HL-60 (cell line): ENCODE measurements around the gene TAT.

ENCODE experiments used
- DNase-seq, 2 experiments: peaks; one replicate each; pipeline ENCODE4 v3.0.0-alpha.2; 2010 to 2020; ENCODE audit warnings: low read depth in 1 of 2, low spot score in 1 of 2
- H3K27ac ChIP-seq: fragments of 250-450 bp; sonication (Bioruptor Pico); replicated peaks from 2 replicates; pipeline ENCODE4 v1.5.1; 2020; ENCODE audit warnings: mild to moderate bottlenecking, moderate library complexity
- H3K27me3 ChIP-seq: fragments of 250-450 bp; sonication (Bioruptor Pico); 2 replicates; pipeline ENCODE4 v1.5.1; 2021; ENCODE audit warnings: mild to moderate bottlenecking, moderate library complexity; ENCODE audit not compliant: insufficient read depth, poor library complexity, severe bottlenecking
- H3K4me3 ChIP-seq: replicated peaks from 2 replicates; pipeline ENCODE4 v1.5.1; 2011; ENCODE audit warnings: mild to moderate bottlenecking, control low read depth, low read length; ENCODE audit not compliant: insufficient read depth
- CTCF ChIP-seq: IDR thresholded peaks from one replicate; pipeline ENCODE4 v1.5.1; 2011; ENCODE audit warnings: low read length, control low read depth, inconsistent platforms; ENCODE audit not compliant: insufficient read depth
- GABPA ChIP-seq: IDR thresholded peaks from 2 replicates; pipeline ENCODE4 v1.6.1; 2012; ENCODE audit warnings: low read depth
- POLR2AphosphoS5 ChIP-seq: IDR thresholded peaks from 2 replicates; pipeline ENCODE4 v1.6.1; 2012; ENCODE audit warnings: low read depth
- REST ChIP-seq: IDR thresholded peaks from 2 replicates; pipeline ENCODE4 v1.6.1; 2012; ENCODE audit warnings: low read depth; ENCODE audit not compliant: insufficient replicate concordance
- SPI1 ChIP-seq: IDR thresholded peaks from 2 replicates; pipeline ENCODE4 v1.6.1; 2012; ENCODE audit warnings: low read depth, mild to moderate bottlenecking, borderline replicate concordance

TAT gene

GRCh38 chr16:71557954-71558582 lies 18.8 kb downstream of the TAT start:
- no peak overlapping the region for H3K27ac ChIP-seq
- TF ChIP-seq POLR2AphosphoS5 (no peak), SPI1 (no peak), GABPA (no peak), REST (no peak), CTCF (no peak)
- no peak overlapping the region for H3K4me3 ChIP-seq
- DNase-seq = no peak
- H3K27me3 ChIP-seq = no peaks in the 10 kb centered on the region

GRCh38 chr16:71557299-71557698 lies 19.6 kb downstream of the TAT start:
- no peak overlapping the region for H3K4me3 ChIP-seq
- TF ChIP-seq SPI1 = no peak
- TF ChIP-seq GABPA = no peak
- TF ChIP-seq POLR2AphosphoS5 = no peak
- TF ChIP-seq CTCF = no peak
- no peak for TF ChIP-seq REST
- H3K27ac ChIP-seq = no peak overlapping the region
- H3K27me3 ChIP-seq = no peaks in the 10 kb centered on the region
- no peak for DNase-seq

GRCh38 chr16:71555230-71555891 lies 21.5 kb downstream of the TAT start:
- Histone ChIP-seq H3K4me3 (no peak overlapping the region), H3K27me3 (no peaks in the 10 kb centered on the region), H3K27ac (no peak overlapping the region)
- no peak for DNase-seq
- TF ChIP-seq REST (no peak), CTCF (no peak), POLR2AphosphoS5 (no peak), SPI1 (no peak), GABPA (no peak)
